NK-92 treated with Interleukin-12 subunit alpha and Interleukin-12 subunit beta, amount 100 ng/mL, for 24 hours (cell line): ENCODE data around the gene ZNF888.
A peak's percentile ranks its signal among the peaks of the same experiment; 100 is the strongest.
"Not testable (repeated sequence)": the region's sequence is repeated elsewhere in the genome, so short reads cannot be mapped to it uniquely, and the experiment has no call there.

Experiments used
- DNase-seq: peaks from one replicate; lab custom pipeline; 2025; lab: John Stamatoyannopoulos, UW

ZNF888 gene

GRCh38 chr19:52872996-52873395 lies 50.2 kb downstream of the ZNF888 start:
- not testable (repeated sequence) for DNase-seq

- no peak for DNase-seq
Observed at GRCh38 chr19:52871466-52871865, 51.8 kb downstream of the ZNF888 start.

GRCh38 chr19:52868031-52868430 lies 55.2 kb downstream of the ZNF888 start:
- DNase-seq, result not testable (repeated sequence)

- peak; percentile 18 for DNase-seq
Observed at GRCh38 chr19:52857378-52858191, 65.6 kb downstream of the ZNF888 start, which contains the start of gene ZNF468. ZNF468 (minus strand) TSS chr19:52857619; CDS start chr19:52854272, 3,347 bp downstream.

GRCh38 chr19:52856540-52857377 lies 66.5 kb downstream of the ZNF888 start:
- not testable (repeated sequence) for DNase-seq
